RWPE2 (cell line): Measurements from ENCODE around the gene PRKAG2.

Experiments
- ATAC-seq: fragments of 200-7000 bp; cut with Tn5 transposase; 3 replicates; pipeline ENCODE4 v1.9.1; 2021; ENCODE audit warnings: low read depth
- DNase-seq: peaks from one replicate; pipeline ENCODE4 v3.0.0-alpha.2; 2020; ENCODE audit warnings: low spot score
- H3K27ac ChIP-seq: fragments of 450-650 bp; 2 replicates; pipeline ENCODE4 v1.5.1; 2017; ENCODE audit warnings: mild to moderate bottlenecking; ENCODE audit not compliant: poor library complexity, severe bottlenecking
- H3K27me3 ChIP-seq: fragments of 250-450 bp; sonication (Bioruptor Pico); 2 replicates; pipeline ENCODE4 v1.5.1; 2021; ENCODE audit warnings: mild to moderate bottlenecking, moderate library complexity; ENCODE audit not compliant: insufficient read depth, poor library complexity, severe bottlenecking
- H3K36me3 ChIP-seq: fragments of 250-450 bp; sonication (Bioruptor Pico); 2 replicates; pipeline ENCODE4 v1.5.1; 2020; ENCODE audit warnings: low read depth, mild to moderate bottlenecking, moderate library complexity
- H3K4me1 ChIP-seq: fragments of 250-450 bp; sonication (Bioruptor Pico); 2 replicates; pipeline ENCODE4 v1.5.1; 2021; ENCODE audit warnings: mild to moderate bottlenecking, moderate library complexity; ENCODE audit not compliant: insufficient read depth, poor library complexity, severe bottlenecking
- H3K4me3 ChIP-seq: fragments of 250-450 bp; sonication (Bioruptor Pico); 2 replicates; pipeline ENCODE4 v1.5.1; 2021; ENCODE audit warnings: mild to moderate bottlenecking, moderate library complexity; ENCODE audit not compliant: severe bottlenecking
- H3K9me3 ChIP-seq: fragments of 250-450 bp; sonication (Bioruptor Pico); 2 replicates; pipeline ENCODE4 v1.5.1; 2021; ENCODE audit warnings: mild to moderate bottlenecking, moderate library complexity; ENCODE audit not compliant: severe bottlenecking
- CTCF ChIP-seq: fragments of 450-650 bp; IDR thresholded peaks from one replicate; pipeline ENCODE4 v1.5.1; 2017; ENCODE audit warnings: mild to moderate bottlenecking, moderate library complexity; ENCODE audit not compliant: poor library complexity, severe bottlenecking

The PRKAG2 gene

DNA sequence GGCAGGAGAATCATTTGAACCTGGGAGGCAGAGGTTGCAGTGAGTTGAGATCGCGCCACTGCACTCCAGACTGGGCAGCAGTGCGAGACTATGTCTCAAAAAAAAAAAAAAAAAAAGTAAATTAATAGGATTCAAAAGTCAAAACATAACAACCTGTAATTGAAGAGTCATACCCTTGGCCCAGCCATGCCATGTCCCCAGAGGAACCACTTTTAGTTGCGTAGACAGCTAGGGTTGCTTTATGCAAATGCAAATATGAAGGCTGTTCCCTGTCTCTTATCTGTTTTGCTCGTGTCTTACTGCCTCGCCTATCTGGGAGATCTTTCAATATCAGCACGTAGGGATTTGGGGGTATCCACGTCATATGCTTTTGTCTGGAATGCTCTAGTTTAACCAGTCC, 73.1 kb downstream of the PRKAG2 start:
- Histone ChIP-seq H3K27ac (no peak overlapping the region), H3K9me3 (no peaks in the 10 kb centered on the region), H3K27me3 (no peaks in the 10 kb centered on the region), H3K4me1 (peaks cover 3% of the 10 kb centered on the region), H3K4me3 (no peak overlapping the region), H3K36me3 (no peaks in the 10 kb centered on the region)
- ATAC-seq (no peak), DNase-seq (no peak)
- no peak for TF ChIP-seq CTCF

GRCh38 chr7:151802469-151802846, 74.5 kb downstream of the PRKAG2 start:
- Histone ChIP-seq H3K4me1 (peaks cover 11% of the 10 kb centered on the region), H3K4me3 (no peak overlapping the region), H3K36me3 (no peaks in the 10 kb centered on the region), H3K9me3 (no peaks in the 10 kb centered on the region), H3K27ac (no peak overlapping the region), H3K27me3 (no peaks in the 10 kb centered on the region)
- DNase-seq = no peak
- ATAC-seq = no peak
- no peak for TF ChIP-seq CTCF

GRCh38 chr7:151801782-151802468, 75.0 kb downstream of the PRKAG2 start:
- no peaks in the 10 kb centered on the region for H3K36me3 ChIP-seq
- DNase-seq (no peak), ATAC-seq (no peak)
- H3K9me3 ChIP-seq = no peaks in the 10 kb centered on the region
- H3K4me3 ChIP-seq = no peak overlapping the region
- H3K27me3 ChIP-seq = no peaks in the 10 kb centered on the region
- no peak for TF ChIP-seq CTCF
- no peak overlapping the region for H3K27ac ChIP-seq
- peaks cover 16% of the 10 kb centered on the region for H3K4me1 ChIP-seq

DNA sequence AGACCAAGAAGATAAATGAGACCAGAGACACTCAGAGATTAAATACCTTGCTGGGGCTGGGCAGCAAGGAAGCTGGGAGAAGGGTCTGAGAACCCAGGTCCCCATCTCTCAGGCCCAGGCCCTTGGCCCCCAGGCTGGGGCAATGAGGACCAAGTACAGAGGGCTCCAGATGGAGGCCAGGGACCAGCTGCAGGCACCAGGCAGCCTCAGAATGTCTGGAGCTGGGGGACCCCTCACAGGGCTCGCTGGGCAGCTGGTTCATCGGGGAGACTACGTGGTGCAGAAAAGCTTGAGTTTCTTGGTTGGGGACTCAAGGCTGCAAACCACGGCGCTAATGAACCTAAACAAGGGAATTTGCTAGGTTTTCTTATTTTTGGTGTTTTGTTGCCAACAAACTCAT, 75.6 kb downstream of the PRKAG2 start:
- no peak overlapping the region for H3K4me3 ChIP-seq
- H3K9me3 ChIP-seq = no peaks in the 10 kb centered on the region
- H3K27me3 ChIP-seq = no peaks in the 10 kb centered on the region
- H3K27ac ChIP-seq = no peak overlapping the region
- ATAC-seq (no peak), DNase-seq (no peak)
- no peaks in the 10 kb centered on the region for H3K36me3 ChIP-seq
- TF ChIP-seq CTCF = no peak
- H3K4me1 ChIP-seq = peaks cover 22% of the 10 kb centered on the region

DNA sequence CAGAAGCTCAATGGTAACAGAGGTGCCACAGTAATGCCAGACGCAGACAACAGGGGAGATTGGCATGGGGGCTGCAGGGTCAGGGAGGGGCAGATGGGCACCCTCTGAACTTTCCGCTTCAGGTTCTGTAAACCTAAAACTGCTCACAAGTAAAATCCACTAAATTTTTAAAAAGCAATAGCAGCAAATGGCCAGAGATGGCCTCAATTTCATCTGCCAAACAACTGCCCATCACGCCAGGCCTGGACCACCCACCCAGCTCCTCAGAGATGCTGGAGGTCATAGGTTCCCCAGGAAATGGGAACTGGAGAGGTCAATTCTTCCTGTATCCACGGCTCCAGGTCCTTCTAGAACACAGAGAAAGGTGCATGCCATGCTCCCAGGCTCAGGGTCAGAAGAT, 76.1 kb downstream of the PRKAG2 start:
- Histone ChIP-seq H3K27me3 (no peaks in the 10 kb centered on the region), H3K4me3 (no peak overlapping the region), H3K36me3 (no peaks in the 10 kb centered on the region), H3K4me1 (peaks cover 26% of the 10 kb centered on the region), H3K9me3 (no peaks in the 10 kb centered on the region), H3K27ac (no peak overlapping the region)
- DNase-seq (no peak), ATAC-seq (no peak)
- TF ChIP-seq CTCF = no peak
